NB4 (cell line): ENCODE results near the gene ATP1A4.

Experiments used
- DNase-seq: peaks from one replicate; pipeline ENCODE4 v3.0.0; 2010; ENCODE audit warnings: low read depth
- H3K4me3 ChIP-seq: one replicate; pipeline ENCODE4 v1.5.1; 2011; ENCODE audit warnings: mild to moderate bottlenecking, low read depth, low read length, moderate library complexity
- MYC ChIP-seq: IDR thresholded peaks from 2 replicates; pipeline ENCODE4 v1.6.1; 2011; ENCODE audit warnings: low read depth, low read length
- POLR2A ChIP-seq: IDR thresholded peaks from 2 replicates; pipeline ENCODE4 v1.6.1; 2011; ENCODE audit warnings: mild to moderate bottlenecking; ENCODE audit not compliant: insufficient read length; ENCODE audit errors: extremely low read depth
- TF ChIP-seq, protein P1 (sequence below): IDR thresholded peaks from one replicate; pipeline ENCODE4 v1.5.1; 2012; ENCODE audit warnings: low read depth, low read length
- TF ChIP-seq, protein P2 (sequence below): IDR thresholded peaks from 2 replicates; pipeline ENCODE4 v1.6.1; 2011; ENCODE audit warnings: low read depth, low read length

ATP1A4 gene

DNA sequence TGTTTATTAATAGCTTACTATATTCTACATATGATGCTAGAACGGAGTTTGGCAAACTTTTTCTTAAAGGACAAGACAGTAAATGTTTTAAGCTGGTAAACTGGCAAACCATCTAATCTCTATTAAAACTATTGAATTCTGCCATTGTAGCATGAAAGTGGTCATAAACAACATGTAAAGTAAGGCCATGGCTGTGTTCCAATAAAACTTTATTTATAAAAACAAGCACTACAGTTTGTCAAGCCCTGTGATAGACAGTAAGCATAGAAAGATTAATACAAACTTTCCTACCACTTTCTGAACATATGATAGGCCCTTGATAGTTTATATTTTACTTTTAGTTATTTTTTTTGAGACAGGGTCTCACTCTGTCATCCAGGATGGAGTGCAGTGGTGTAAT, 76.2 kb downstream of the ATP1A4 start:
- no peak overlapping the region for H3K4me3 ChIP-seq
- TF ChIP-seq, protein P1, sequence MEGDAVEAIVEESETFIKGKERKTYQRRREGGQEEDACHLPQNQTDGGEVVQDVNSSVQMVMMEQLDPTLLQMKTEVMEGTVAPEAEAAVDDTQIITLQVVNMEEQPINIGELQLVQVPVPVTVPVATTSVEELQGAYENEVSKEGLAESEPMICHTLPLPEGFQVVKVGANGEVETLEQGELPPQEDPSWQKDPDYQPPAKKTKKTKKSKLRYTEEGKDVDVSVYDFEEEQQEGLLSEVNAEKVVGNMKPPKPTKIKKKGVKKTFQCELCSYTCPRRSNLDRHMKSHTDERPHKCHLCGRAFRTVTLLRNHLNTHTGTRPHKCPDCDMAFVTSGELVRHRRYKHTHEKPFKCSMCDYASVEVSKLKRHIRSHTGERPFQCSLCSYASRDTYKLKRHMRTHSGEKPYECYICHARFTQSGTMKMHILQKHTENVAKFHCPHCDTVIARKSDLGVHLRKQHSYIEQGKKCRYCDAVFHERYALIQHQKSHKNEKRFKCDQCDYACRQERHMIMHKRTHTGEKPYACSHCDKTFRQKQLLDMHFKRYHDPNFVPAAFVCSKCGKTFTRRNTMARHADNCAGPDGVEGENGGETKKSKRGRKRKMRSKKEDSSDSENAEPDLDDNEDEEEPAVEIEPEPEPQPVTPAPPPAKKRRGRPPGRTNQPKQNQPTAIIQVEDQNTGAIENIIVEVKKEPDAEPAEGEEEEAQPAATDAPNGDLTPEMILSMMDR, result no peak
- TF ChIP-seq MYC (no peak), POLR2A (no peak)
- TF ChIP-seq, protein P2, sequence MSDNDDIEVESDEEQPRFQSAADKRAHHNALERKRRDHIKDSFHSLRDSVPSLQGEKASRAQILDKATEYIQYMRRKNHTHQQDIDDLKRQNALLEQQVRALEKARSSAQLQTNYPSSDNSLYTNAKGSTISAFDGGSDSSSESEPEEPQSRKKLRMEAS, result no peak
- no peak for DNase-seq

DNA sequence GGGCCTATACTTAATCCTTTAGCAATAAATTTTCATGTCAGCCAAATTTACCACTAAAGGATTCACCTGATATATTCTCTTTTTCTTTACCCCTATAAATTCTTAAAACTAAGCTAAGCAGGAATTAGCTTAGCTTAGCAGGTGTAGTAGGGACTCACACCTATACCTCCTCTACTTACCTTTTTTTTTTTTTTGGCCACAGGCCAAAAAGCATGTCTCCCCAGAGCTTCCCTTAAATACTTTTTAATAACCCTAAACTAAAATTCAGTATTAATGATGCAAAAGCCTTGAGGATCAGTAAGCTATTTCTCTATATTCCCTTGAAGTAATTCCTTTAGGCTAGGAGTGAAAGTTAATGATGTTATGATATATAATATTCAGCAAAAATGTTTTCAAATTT, 77.0 kb downstream of the ATP1A4 start:
- DNase-seq, result no peak
- TF ChIP-seq POLR2A (no peak), MYC (no peak)
- TF ChIP-seq, protein P2, result no peak
- TF ChIP-seq, protein P1, result no peak
- H3K4me3 ChIP-seq, result no peak overlapping the region

DNA sequence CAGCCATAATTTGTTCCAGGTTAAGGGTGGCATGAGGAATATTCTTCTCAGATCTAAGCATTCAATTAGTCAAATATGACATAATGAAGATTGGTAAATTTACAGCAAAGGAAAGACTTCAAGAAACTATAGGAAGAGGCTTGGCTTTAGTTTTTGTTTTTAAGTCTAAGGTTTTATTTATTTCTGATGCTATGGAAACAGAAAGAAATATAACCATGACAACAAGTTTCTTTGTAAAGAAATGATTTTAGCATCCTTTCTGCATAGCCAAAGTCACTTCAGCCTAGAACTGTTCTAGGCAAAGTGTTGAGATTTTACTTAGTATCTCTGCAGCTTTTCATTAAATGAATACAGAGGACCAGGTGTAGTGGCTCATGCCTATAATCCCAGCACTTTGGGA, 81.5 kb downstream of the ATP1A4 start:
- TF ChIP-seq, protein P1, result no peak
- TF ChIP-seq, protein P2, result no peak
- TF ChIP-seq MYC (no peak), POLR2A (no peak)
- no peak for DNase-seq
- H3K4me3 ChIP-seq, result no peak overlapping the region
